Subcutaneous adipose tissue (tissue), 4 donors: ENCODE results near the gene ZNF597. TPM values are rescaled to one million over a fixed set of nuclear protein-coding genes. Genes with fewer than 3 reads are reported as not detected.

Experiments used
- CTCF ChIP-seq: fragments of 450-650 bp; IDR thresholded peaks from one replicate; pipeline ENCODE4 v1.5.1; 2016; ENCODE audit warnings: low read depth, mild to moderate bottlenecking, control low read depth, antibody characterized with exemption, moderate library complexity
- small RNA-seq: library from RNA; depleted of rRNA; stranded (forward); fragments of <200 nt; gene quantifications from one replicate; pipeline ENCODE3, GENCODE V24; 2016
- total RNA-seq, 4 donors: library from RNA; depleted of rRNA; stranded (reverse); fragments of >200 nt; gene quantifications; one replicate each; pipeline ENCODE4 v1.1.0, GENCODE V29; 2016

The ZNF597 gene
- total RNA-seq, 4 donors from 2014 or later, result 1.9 to 2.5 (median 2.2) TPM

GRCh38 chr16:3388325-3388724 lies 55.0 kb downstream of the ZNF597 start:
- no peak for TF ChIP-seq CTCF

- TF ChIP-seq CTCF, result no peak
Observed at GRCh38 chr16:3383045-3383448, 60.3 kb downstream of the ZNF597 start.

Small RNA genes lying within 50 kb of the gene (small RNA-seq; reads per million reads assigned to genes)
- gene MIR6126, result not detected

Other genes with a start within 250 kb of the ZNF597 start
- 1 to 10 TPM; 4.4 to 7.8 (median 5.9) TPM for gene ZNF200, start 208.3 kb downstream of the ZNF597 start, total RNA-seq
- gene MEFV, start 186.9 kb downstream of the ZNF597 start, total RNA-seq, result 1 to 10 TPM; 3.0 to 7.7 (median 5.2) TPM
- 10 to 100 TPM; 16.8 to 39.2 (median 28.7) TPM for gene ZNF263, start 160.0 kb downstream of the ZNF597 start, total RNA-seq
- 1 to 10 TPM; 3.6 to 7.3 (median 5.2) TPM for gene TIGD7, start 138.1 kb downstream of the ZNF597 start, total RNA-seq
- 10 to 100 TPM; 14.8 to 25.4 (median 18.4) TPM for gene ZNF75A, start 138.0 kb downstream of the ZNF597 start, total RNA-seq
- under 1 TPM in 1 of 4 donors, not detected in 3; 0.44 TPM for gene OR2C1, start 87.6 kb downstream of the ZNF597 start, total RNA-seq
- 10 to 100 TPM in 3 of 4 donors, 1 to 10 TPM in 1; 9.0 to 15.4 (median 11.2) TPM for gene ZSCAN32, start 42.5 kb downstream of the ZNF597 start, total RNA-seq
- gene ZNF174, start 42.3 kb downstream of the ZNF597 start, total RNA-seq, result 10 to 100 TPM in 2 of 4 donors, 1 to 10 TPM in 2; 7.3 to 17.1 (median 10.5) TPM
- 10 to 100 TPM; 17.6 to 43.0 (median 20.8) TPM for gene NAA60, start 176 bp upstream of the ZNF597 start, total RNA-seq
- not detected for gene C16orf90, start 52.0 kb upstream of the ZNF597 start, total RNA-seq
- 10 to 100 TPM; 11.6 to 24.7 (median 19.7) TPM for gene CLUAP1, start 57.5 kb upstream of the ZNF597 start, total RNA-seq
- gene NLRC3, start 133.9 kb upstream of the ZNF597 start, total RNA-seq, result 1 to 10 TPM in 2 of 4 donors, under 1 TPM in 2; 0.49 to 1.5 (median 1.0) TPM
- 1 to 10 TPM; 2.4 to 3.8 (median 2.8) TPM for gene SLX4, start 168.1 kb upstream of the ZNF597 start, total RNA-seq
- 10 to 100 TPM; 10.9 to 19.8 (median 15.6) TPM for gene DNASE1, start 211.2 kb upstream of the ZNF597 start, total RNA-seq